GM21619 (cell line): ENCODE measurements around the gene VPREB3.

Experiments
- ATAC-seq: cut with Tn5 transposase; IDR thresholded peaks from one replicate; pipeline ENCODE4 v1.9.1; 2021; ENCODE audit not compliant: unreplicated experiment

Gene VPREB3

GRCh38 chr22:23754220-23754919, at the start of gene VPREB3:
TSS of gene VPREB3 (minus strand) at chr22:23754425. CDS start at chr22:23754363, 62 bp downstream.
- ATAC-seq, result no peak

GRCh38 chr22:23803001-23803819, 49.0 kb upstream of the VPREB3 start:
- ATAC-seq, result no peak

- ATAC-seq, result no peak
These were observed 47.7 kb upstream of the VPREB3 start for GRCh38 chr22:23801886-23802377.

GRCh38 chr22:23801238-23801821, 47.1 kb upstream of the VPREB3 start:
- ATAC-seq, result no peak

- ATAC-seq, result peak; percentile 71
These were observed 46.3 kb upstream of the VPREB3 start for GRCh38 chr22:23800297-23801237.

GRCh38 chr22:23796461-23796860, 42.2 kb upstream of the VPREB3 start:
- no peak for ATAC-seq

GRCh38 chr22:23793326-23793725, 39.1 kb upstream of the VPREB3 start:
- ATAC-seq, result no peak

GRCh38 chr22:23791738-23792645, 37.8 kb upstream of the VPREB3 start:
- ATAC-seq, result no peak

- ATAC-seq, result no peak
These were observed 36.9 kb upstream of the VPREB3 start for GRCh38 chr22:23790819-23791737.

GRCh38 chr22:23789638-23790037, 35.4 kb upstream of the VPREB3 start:
- no peak for ATAC-seq

GRCh38 chr22:23789121-23789520, 34.9 kb upstream of the VPREB3 start:
- ATAC-seq, result no peak

- no peak for ATAC-seq
These were observed 33.7 kb upstream of the VPREB3 start for GRCh38 chr22:23787910-23788309.

- no peak for ATAC-seq
These were observed 33.3 kb upstream of the VPREB3 start for GRCh38 chr22:23787600-23787896.

GRCh38 chr22:23786752-23787599, 32.8 kb upstream of the VPREB3 start, which contains the start of gene SMARCB1:
TSS of gene SMARCB1 (plus strand) at chr22:23786966. CDS start at chr22:23787170, 204 bp downstream.
- peak; percentile 57 for ATAC-seq

GRCh38 chr22:23786261-23786710, 32.1 kb upstream of the VPREB3 start:
- no peak for ATAC-seq

GRCh38 chr22:23784215-23784732, 30.0 kb upstream of the VPREB3 start:
- ATAC-seq, result no peak
